Heart right ventricle (tissue), 16 donors: ENCODE results near the gene TRPC1. TPM values are rescaled to one million over a fixed set of nuclear protein-coding genes. Genes with fewer than 3 reads are reported as not detected.

Source experiments
- ATAC-seq, 8 donors: fragments of 200-7000 bp; cut with Tn5 transposase; one replicate each; pipeline ENCODE4 v1.9.1; 2020; ENCODE audit warnings: mild to moderate bottlenecking in 8 of 8, moderate library complexity in 8 of 8, moderate number of reproducible peaks in 1 of 8
- DNase-seq, 2 donors: peaks; one replicate each; pipeline ENCODE4 v3.0.0-alpha.2; 2020
- H3K27ac ChIP-seq, 10 donors: fragments of 200-600 bp; sonication (generic) in 2 of 10; one replicate each; pipeline versions ENCODE4 v1.5.0 to v1.8.0; 2020 to 2022; ENCODE audit warnings: mild to moderate bottlenecking in 3 of 10
- H3K27me3 ChIP-seq, 7 donors: fragments of 200-600 bp; one replicate each; pipeline ENCODE4 v1.8.0; 2021 to 2022; ENCODE audit warnings: mild to moderate bottlenecking in 2 of 7
- H3K36me3 ChIP-seq, 9 donors: fragments of 200-600 bp; sonication (generic) in 1 of 9; one replicate each; pipeline versions ENCODE4 v1.5.0 to v1.8.0; 2020 to 2022; ENCODE audit warnings: mild to moderate bottlenecking in 2 of 9
- H3K4me1 ChIP-seq, 9 donors: fragments of 200-600 bp; sonication (generic) in 1 of 9; one replicate each; pipeline versions ENCODE4 v1.5.0 to v1.8.0; 2020 to 2022; ENCODE audit warnings: mild to moderate bottlenecking in 4 of 9
- H3K4me3 ChIP-seq, 10 donors: fragments of 200-600 bp; sonication (generic) in 2 of 10; one replicate each; pipeline versions ENCODE4 v1.5.0 to v1.8.0; 2020 to 2022; ENCODE audit warnings: mild to moderate bottlenecking in 7 of 10, moderate library complexity in 2 of 10
- H3K9me3 ChIP-seq, 11 donors: fragments of 200-600 bp in 10 of 11; sonication (generic) in 2 of 11; one replicate each; pipeline versions ENCODE4 v1.5.0 to v1.8.0; 2013 to 2022; ENCODE audit warnings: mild to moderate bottlenecking in 2 of 11, control low read depth in 1 of 11, moderate library complexity in 1 of 11
- WGBS, 2 donors: extraction: QIAGEN DNeasy Blood & Tissue Kit; methylation state at CpG; one replicate each; pipeline ENCODE4 v1.1.7; 2013; ENCODE audit warnings: inconsistent platforms in 1 of 2; 5-methylcytosine and 5-hydroxymethylcytosine counted together
- intact Hi-C, 10 donors: fragments of 100-400 bp; cut with DNase I; formaldehyde crosslinking; loops; one replicate each; pipeline versions ENCODE4 v1.11.1 to v1.14.2; 2022
- long read RNA-seq, 3 donors: library from polyadenylated mRNA; unstranded; transcript quantifications; one replicate each; pipeline ENCODE4 v2.0.0, GENCODE V29; 2020 to 2021
- polyA plus RNA-seq, 2 donors: library from polyadenylated mRNA; stranded (reverse); fragments of 200-250 nt; gene quantifications; one replicate each; pipeline ENCODE4 v1.2.3, GENCODE V29; 2013
- total RNA-seq, 10 donors: library from RNA; stranded (reverse); fragmentation: NEBNext Ultra II Directional in 3 of 10; extraction: Animal tissue kit (Norgen Biotek cat#: 25700) in 3 of 10; gene quantifications; one replicate each; pipeline versions ENCODE4 v1.2.1 to v1.2.4, GENCODE V29; 2021 to 2023
- TF ChIP-seq, protein P1 (sequence below), 9 donors: fragments of 200-600 bp; sonication (generic) in 2 of 9; IDR thresholded peaks; one replicate each; pipeline versions ENCODE4 v1.5.0 to v1.8.0; 2021 to 2022; ENCODE audit warnings: antibody characterized with exemption in 9 of 9, mild to moderate bottlenecking in 5 of 9, moderate library complexity in 1 of 9
- donor health status: Arrhythmogenic right ventricular cardiomyopathy.
- donor health status: ischemic (EF 13 %, LVEDD 7.1; RV severe dilation, severe dysfunction).
- donor health status: healthy with polysubstance abuse.
- donor health status: DM: no; HTN: yes; CAD: no.
- donor health status: DM: no; HTN: no; CAD: no.
- donor health status: ischemic (EF 25% LVEDD 6.9; RV normal size, moderate dysfunction).
- donor health status: ischemic (EF 25% LVEDD 5.7; RV mildly dilated, moderate dysfunction).
- donor health status: healthy.
- donor health status: DM: yes; HTN: yes; CAD: no.
- donor health status: Ischemic cardiomyopathy.
- donor health status: ischemic (EF 35%, LVEDD 5.7; RV mildly dilated, moderate dysfunction).
- donor health status: nonischemic (EF 11% LVEDD 7.7; RV severe dilation, severe dysfunction).
- donor health status: DM: yes; HTN: yes; CAD: no.
- donor health status: PGD.
- donor health status: ischemic (EF 29% LVEDD 5.4; RV normal size, mild dysfunction).
- donor health status: nonischemic (EF 23%, LVEDD 6.1; RV moderate dilation, normal function).

Gene TRPC1
- total RNA-seq (10 to 100 TPM in 8 of 10 donors, 1 to 10 TPM in 2; 6.3 to 17.6 (median 11.8) TPM), polyA plus RNA-seq (10 to 100 TPM in 1 of 2 donors, 1 to 10 TPM in 1; 2.1 to 22.4 TPM)
- long read RNA-seq, donor 1, full-length matches to known transcripts = 8 of 15 reads
- long read RNA-seq, donor 1, partial matches to known transcripts = 3 of 15 reads
- long read RNA-seq, donor 1, other reads (novel, unspliced or antisense) = 4 of 15 reads
- long read RNA-seq, donor 2, full-length matches to known transcripts = 8 of 21 reads
- long read RNA-seq, donor 2, partial matches to known transcripts = 1 of 21 reads
- long read RNA-seq, donor 2, other reads (novel, unspliced or antisense) = 12 of 21 reads
- long read RNA-seq, donor 3, full-length matches to known transcripts = 2 of 11 reads
- long read RNA-seq, donor 3, partial matches to known transcripts = 2 of 11 reads
- long read RNA-seq, donor 3, other reads (novel, unspliced or antisense) = 7 of 11 reads

DNA sequence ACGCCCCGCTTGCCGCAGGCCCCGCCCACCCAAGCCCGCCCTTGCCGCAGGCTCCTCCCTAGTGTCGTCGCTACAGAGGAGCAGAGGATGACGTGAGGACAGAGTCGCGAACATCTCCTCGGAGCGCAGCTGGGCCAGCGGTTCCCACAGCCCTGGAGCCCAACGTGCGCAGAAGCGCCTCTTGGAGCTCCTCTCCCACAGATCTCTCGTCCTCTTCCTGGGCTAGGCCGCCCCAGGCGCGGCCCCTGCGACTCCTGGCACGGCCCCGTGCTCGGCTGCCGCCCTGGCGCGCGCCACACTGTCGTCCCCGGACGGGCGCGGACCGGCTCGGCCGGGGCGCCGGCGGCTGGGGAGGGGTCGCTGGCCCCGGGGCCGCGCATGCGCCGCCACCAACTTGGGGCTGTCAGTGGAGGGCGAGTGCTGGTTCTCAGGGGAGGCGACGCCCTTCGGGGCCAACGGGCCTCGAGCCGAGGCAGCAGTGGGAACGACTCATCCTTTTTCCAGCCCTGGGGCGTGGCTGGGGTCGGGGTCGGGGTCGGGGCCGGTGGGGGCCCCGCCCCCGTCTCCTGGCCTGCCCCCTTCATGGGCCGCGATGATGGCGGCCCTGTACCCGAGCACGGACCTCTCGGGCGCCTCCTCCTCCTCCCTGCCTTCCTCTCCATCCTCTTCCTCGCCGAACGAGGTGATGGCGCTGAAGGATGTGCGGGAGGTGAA is at the start of gene TRPC1:
Gene TRPC1, plus strand, starts transcription at position 67 of the 714 bp plus-strand sequence. Its CDS starts 526 bp downstream, at position 593.
- WGBS, 2 donors = 0 to 1% methylated on average over 66 to 73 of the region's 73 CpGs
- Histone ChIP-seq H3K4me3 (peak within 1 kb of the TSS; percentile 72 to 94 (median 82)), H3K4me1 (peaks cover 0 to 29% (median 15%) of the 10 kb centered on the region in 9 donors), H3K36me3 (peaks cover 0 to 12% (median 0%) of the 10 kb centered on the region in 9 donors), H3K9me3 (peaks cover 0 to 6% (median 0%) of the 10 kb centered on the region in 11 donors), H3K27ac (peak within 1 kb of the TSS; percentile 82 to 99 (median 91)), H3K27me3 (peaks cover 0 to 24% (median 0%) of the 10 kb centered on the region in 7 donors)
- intact Hi-C loops = loop anchor here in 7 of 10 donors (10.0 kb wide), 4 partner anchors 129 to 271 kb away; partner anchors contain the start of genes PLS1 (in 2 of the 7) and ATR (in 1 of the 7)
- TF ChIP-seq, protein P1, sequence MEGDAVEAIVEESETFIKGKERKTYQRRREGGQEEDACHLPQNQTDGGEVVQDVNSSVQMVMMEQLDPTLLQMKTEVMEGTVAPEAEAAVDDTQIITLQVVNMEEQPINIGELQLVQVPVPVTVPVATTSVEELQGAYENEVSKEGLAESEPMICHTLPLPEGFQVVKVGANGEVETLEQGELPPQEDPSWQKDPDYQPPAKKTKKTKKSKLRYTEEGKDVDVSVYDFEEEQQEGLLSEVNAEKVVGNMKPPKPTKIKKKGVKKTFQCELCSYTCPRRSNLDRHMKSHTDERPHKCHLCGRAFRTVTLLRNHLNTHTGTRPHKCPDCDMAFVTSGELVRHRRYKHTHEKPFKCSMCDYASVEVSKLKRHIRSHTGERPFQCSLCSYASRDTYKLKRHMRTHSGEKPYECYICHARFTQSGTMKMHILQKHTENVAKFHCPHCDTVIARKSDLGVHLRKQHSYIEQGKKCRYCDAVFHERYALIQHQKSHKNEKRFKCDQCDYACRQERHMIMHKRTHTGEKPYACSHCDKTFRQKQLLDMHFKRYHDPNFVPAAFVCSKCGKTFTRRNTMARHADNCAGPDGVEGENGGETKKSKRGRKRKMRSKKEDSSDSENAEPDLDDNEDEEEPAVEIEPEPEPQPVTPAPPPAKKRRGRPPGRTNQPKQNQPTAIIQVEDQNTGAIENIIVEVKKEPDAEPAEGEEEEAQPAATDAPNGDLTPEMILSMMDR (IDR thresholded peaks at IDR 0.05) = no peak
- ATAC-seq (peak; percentile 89 to 95 (median 94)), DNase-seq (peak; percentile 77 to 78)

DNA sequence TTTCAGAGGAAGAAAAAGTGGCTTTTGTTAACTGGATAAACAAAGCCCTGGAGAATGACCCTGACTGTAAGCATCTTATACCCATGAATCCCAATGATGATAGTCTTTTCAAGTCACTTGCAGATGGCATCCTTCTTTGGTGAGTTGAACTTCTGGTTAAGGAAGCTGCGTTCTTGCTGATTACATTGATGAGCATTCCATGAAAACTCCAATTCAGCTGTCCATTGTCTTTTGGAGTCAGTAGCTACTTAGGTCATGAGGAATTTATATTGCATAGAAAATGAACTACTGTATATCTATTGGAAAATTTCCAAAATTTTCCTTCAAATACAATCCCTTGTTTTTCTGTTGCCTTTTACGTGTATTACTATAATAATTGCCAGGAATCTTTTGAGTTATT is 47.7 kb upstream of the TRPC1 start:
- Histone ChIP-seq H3K36me3 (no peaks in the 10 kb centered on the region), H3K4me1 (no peaks in the 10 kb centered on the region), H3K27ac (no peak overlapping the region), H3K4me3 (no peak overlapping the region), H3K9me3 (peaks cover 0 to 4% (median 0%) of the 10 kb centered on the region in 11 donors), H3K27me3 (no peaks in the 10 kb centered on the region)
- intact Hi-C loops = no loop called here
- DNase-seq (no peak), ATAC-seq (no peak)
- WGBS, 2 donors = 48 to 51% methylated on average over 2 of the region's 2 CpGs
- TF ChIP-seq, protein P1 (IDR thresholded peaks at IDR 0.05) = no peak

DNA sequence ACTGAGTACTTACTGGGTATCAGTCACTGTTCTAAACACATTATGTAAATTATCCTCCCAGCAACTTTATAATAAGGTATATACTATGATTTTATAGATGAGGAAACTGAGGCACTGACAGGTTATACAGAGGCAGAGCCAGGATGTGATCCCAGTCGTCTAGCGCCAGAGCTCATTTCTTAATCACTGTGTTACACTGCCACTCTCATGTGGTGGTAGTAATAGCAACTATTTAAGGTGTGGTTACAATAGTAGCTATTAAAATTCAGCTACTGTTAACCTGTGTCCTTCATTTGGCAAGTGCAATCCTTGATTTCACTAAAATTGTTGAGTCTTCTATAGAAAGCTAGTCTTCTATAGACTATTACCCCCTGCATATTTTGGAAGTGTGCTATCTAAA is 43.1 kb upstream of the TRPC1 start:
- 69 to 79% methylated on average over 2 of the region's 2 CpGs for WGBS, 2 donors
- no peak for DNase-seq

DNA sequence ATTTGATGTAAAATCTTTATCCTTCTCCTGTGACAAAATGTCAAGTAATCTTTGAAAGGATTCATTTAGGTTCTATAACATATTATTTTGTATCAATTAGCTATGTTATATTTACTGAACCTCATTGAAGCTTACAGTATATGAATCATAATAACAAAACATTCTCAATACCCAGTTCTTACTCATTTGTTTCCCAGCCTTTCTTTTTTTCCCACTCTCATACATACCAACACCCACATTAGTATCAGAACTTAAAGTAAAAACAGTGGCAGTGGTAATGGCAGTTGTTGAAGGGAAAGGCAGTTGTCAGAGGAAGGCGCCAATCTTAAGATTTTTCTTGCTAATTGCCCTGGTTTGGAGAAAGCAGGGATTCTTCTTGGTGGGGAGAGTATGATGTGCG is 33.2 kb upstream of the TRPC1 start:
- Histone ChIP-seq H3K27ac (no peak overlapping the region), H3K36me3 (no peaks in the 10 kb centered on the region), H3K4me1 (peaks cover 0 to 3% (median 0%) of the 10 kb centered on the region in 9 donors), H3K4me3 (no peak overlapping the region), H3K9me3 (no peaks in the 10 kb centered on the region), H3K27me3 (no peaks in the 10 kb centered on the region)
- ATAC-seq (no peak), DNase-seq (no peak)
- TF ChIP-seq, protein P1 (IDR thresholded peaks at IDR 0.05) = no peak
- WGBS, 2 donors = 92 to 93% methylated on average over 2 of the region's 2 CpGs
- intact Hi-C loops = no loop called here

More for the DNA sequence above, 43.1 kb upstream of the TRPC1 start:
- ATAC-seq = no peak
- Histone ChIP-seq H3K4me1 (no peaks in the 10 kb centered on the region), H3K27me3 (no peaks in the 10 kb centered on the region), H3K27ac (no peak overlapping the region), H3K4me3 (no peak overlapping the region), H3K36me3 (no peaks in the 10 kb centered on the region), H3K9me3 (no peaks in the 10 kb centered on the region)
- intact Hi-C loops = no loop called here
- TF ChIP-seq, protein P1 (IDR thresholded peaks at IDR 0.05) = peak in 2 of 9 donors; percentile 11
